ENCODE measurements around the gene HK1. TPM values are rescaled to one million over a fixed set of nuclear protein-coding genes. Genes with fewer than 3 reads are reported as not detected.

Gene HK1
- total RNA-seq, 4 donors from 2014 or later: 130 to 189 (median 142) TPM

DNA sequence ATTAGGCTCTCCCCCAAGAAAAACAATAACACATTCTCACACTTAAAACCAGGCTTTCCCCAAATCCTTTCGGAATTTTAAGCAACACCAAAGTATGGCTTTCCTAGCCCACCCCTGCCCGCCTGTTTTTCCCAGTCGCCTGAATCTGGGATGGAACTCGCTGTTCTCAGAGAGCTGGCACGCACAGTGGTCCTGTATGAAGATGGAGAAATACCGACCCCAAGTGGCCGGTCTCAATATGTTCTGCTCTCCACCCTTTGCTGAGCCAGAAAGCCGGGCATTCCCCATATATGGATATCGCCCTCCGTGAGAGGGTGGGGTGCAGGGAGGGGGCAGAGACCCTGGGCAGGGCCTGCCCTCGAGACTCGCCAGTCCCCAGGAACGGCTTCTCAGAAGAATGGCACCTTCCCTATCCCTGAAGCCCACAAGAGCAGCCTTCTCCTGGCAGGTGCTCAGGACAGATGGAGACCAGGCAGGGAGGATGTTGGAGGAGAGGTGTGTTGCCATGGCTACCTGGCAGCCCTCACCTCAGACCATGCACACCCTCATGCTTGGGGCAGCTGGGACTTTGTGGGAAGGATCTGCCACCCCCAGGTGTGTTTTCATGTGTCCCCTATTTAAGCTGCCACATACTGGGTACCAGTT, 135.0 kb downstream of the HK1 start:
- Histone ChIP-seq H3K9me3 (no peaks in the 10 kb centered on the region), H3K27me3 (no peaks in the 10 kb centered on the region), H3K27ac (peak overlapping the region in 3 of 4 donors; percentile 65 to 94 (median 84)), H3K4me3 (peak overlapping the region in 1 of 4 donors; percentile 58), H3K4me1 (peaks cover 5 to 42% (median 11%) of the 10 kb centered on the region in 3 donors), H3K36me3 (no peaks in the 10 kb centered on the region)
- no peak for DNase-seq
- intact Hi-C loops (cut with DNase I): loop anchor here (5.0 to 10.0 kb wide), 2 partner anchors 94 to 221 kb away; partner anchors contain the start of gene FAM241B
- TF ChIP-seq POLR2A (IDR thresholded peaks at IDR 0.05): no peak
- TF ChIP-seq, protein P1, sequence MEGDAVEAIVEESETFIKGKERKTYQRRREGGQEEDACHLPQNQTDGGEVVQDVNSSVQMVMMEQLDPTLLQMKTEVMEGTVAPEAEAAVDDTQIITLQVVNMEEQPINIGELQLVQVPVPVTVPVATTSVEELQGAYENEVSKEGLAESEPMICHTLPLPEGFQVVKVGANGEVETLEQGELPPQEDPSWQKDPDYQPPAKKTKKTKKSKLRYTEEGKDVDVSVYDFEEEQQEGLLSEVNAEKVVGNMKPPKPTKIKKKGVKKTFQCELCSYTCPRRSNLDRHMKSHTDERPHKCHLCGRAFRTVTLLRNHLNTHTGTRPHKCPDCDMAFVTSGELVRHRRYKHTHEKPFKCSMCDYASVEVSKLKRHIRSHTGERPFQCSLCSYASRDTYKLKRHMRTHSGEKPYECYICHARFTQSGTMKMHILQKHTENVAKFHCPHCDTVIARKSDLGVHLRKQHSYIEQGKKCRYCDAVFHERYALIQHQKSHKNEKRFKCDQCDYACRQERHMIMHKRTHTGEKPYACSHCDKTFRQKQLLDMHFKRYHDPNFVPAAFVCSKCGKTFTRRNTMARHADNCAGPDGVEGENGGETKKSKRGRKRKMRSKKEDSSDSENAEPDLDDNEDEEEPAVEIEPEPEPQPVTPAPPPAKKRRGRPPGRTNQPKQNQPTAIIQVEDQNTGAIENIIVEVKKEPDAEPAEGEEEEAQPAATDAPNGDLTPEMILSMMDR (IDR thresholded peaks at IDR 0.05): peak; percentile 31 to 69 (median 52)
- 8 to 19% methylated on average over 7 to 8 of the region's 13 CpGs for whole genome bisulfite sequencing, 2 donors

DNA sequence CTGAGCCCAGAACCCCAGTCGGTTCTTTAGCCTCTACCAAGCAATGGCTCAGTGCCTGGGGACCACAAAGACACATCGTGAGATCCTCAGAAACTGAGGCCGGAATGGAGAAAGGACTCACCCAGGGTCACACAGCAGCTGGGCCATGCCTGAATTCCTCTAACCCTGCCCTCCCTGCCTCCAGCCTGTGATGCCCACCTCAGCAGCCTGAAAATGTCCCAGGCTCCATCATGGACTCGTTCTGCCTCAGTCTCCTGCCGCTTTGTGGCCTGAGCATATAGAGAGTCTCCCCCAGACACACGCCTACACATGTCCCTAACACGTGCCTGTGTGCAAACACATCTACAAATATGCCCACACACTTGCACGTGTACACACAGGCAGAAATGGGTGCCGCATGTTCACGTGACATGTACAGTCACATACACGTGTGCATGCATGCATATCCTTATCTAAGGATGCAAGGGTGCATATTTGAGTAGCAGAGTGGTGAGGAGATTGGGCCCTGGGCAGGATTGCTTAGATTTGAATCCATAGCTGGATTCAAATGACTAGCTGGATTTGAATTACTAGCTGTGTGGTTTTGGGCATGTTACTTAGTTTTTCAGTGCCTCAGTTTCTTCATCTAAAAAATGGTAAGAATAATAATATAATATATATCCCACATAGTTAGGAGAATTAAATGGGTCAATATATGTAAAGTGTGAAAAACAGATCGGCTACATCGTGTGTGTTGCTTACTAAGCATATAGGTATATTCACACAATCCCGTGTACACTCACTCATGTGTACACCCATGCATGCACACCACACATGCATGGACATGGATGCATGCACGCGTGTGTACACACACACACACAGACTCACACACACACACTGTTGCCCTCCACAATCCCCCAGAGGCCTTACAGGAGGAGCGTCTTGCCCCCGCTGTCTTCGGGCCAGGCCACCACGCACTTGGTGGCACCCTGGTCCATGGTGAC, 136.0 kb downstream of the HK1 start:
- Histone ChIP-seq H3K4me1 (peaks cover 0 to 34% (median 6%) of the 10 kb centered on the region in 3 donors), H3K36me3 (no peaks in the 10 kb centered on the region), H3K27ac (peak overlapping the region in 3 of 4 donors; percentile 65 to 94 (median 84)), H3K9me3 (no peaks in the 10 kb centered on the region), H3K27me3 (no peaks in the 10 kb centered on the region), H3K4me3 (peak overlapping the region in 3 of 4 donors; percentile 23 to 58 (median 34))
- intact Hi-C loops (cut with DNase I): loop anchor here (5.0 to 10.0 kb wide), 3 partner anchors 83 to 220 kb away; partner anchors contain the start of gene FAM241B
- no peak for DNase-seq
- WGBS, 2 donors: 59 to 64% methylated on average over 13 to 14 of the region's 20 CpGs
- TF ChIP-seq, protein P1 (IDR thresholded peaks at IDR 0.05): no peak
- TF ChIP-seq POLR2A (IDR thresholded peaks at IDR 0.05): no peak

DNA sequence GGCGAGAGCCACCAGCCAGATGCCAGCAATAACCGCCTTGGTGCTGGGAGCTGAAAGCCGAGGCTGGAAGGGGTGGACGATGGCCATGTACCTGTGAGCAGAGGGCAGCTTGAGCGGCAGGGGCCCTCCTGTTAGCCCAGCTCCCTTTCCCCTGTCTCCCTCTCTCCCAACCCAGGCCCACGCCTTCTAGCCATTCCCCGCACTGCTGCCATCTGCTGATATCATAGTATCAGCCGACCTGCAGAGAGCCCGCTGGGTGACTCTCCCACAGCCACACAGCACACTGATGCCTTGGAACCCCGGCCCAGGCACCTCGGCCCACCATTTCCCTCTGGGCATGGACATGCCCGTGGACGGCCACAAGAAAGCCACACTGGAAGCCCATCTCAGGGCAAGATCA, 136.8 kb downstream of the HK1 start:
- Histone ChIP-seq H3K27me3 (no peaks in the 10 kb centered on the region), H3K4me1 (peaks cover 0 to 32% (median 5%) of the 10 kb centered on the region in 3 donors), H3K27ac (peak overlapping the region in 3 of 4 donors; percentile 62 to 94 (median 83)), H3K36me3 (no peaks in the 10 kb centered on the region), H3K9me3 (no peaks in the 10 kb centered on the region), H3K4me3 (peak overlapping the region in 3 of 4 donors; percentile 23 to 58 (median 34))
- TF ChIP-seq, protein P1 (IDR thresholded peaks at IDR 0.05): no peak
- TF ChIP-seq POLR2A (IDR thresholded peaks at IDR 0.05): no peak
- intact Hi-C loops (cut with DNase I): loop anchor here (5.0 to 10.0 kb wide), 2 partner anchors 82 to 220 kb away; partner anchors contain the start of gene FAM241B
- WGBS, 2 donors: 72 to 78% methylated on average over 7 to 8 of the region's 13 CpGs
- no peak for DNase-seq

DNA sequence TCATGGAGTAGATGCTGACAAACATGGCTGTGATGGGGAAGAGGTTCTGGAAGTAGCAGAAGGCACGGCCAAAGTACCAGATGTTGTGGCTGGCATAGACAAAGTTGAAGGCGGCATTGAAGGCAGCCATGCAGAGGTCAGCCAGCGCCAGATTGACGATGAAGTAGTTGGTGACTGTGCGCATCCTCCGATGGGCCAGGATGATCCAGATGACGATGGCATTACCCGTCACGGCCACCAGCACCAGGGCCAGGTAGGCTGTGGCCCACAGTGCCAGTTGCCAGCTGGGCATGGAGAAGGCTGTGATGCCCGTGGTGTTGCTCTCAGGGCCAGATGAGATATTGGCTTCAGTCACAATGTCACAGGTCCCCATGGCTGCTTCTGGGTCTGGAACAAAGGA, 137.7 kb downstream of the HK1 start:
- H3K27ac ChIP-seq: peak overlapping the region in 3 of 4 donors; percentile 62 to 94 (median 76)
- intact Hi-C loops (cut with DNase I): loop anchor here (5.0 to 10.0 kb wide), 2 partner anchors 81 to 219 kb away; partner anchors contain the start of gene FAM241B
- TF ChIP-seq POLR2A (IDR thresholded peaks at IDR 0.05): no peak
- TF ChIP-seq, protein P1 (IDR thresholded peaks at IDR 0.05): no peak
- H3K4me1 ChIP-seq: peaks cover 0 to 30% (median 5%) of the 10 kb centered on the region in 3 donors
- H3K4me3 ChIP-seq: peak overlapping the region in 3 of 4 donors; percentile 23 to 58 (median 34)
- H3K27me3 ChIP-seq: no peaks in the 10 kb centered on the region
- no peaks in the 10 kb centered on the region for H3K36me3 ChIP-seq
- H3K9me3 ChIP-seq: no peaks in the 10 kb centered on the region
- DNase-seq: no peak
- 81 to 89% methylated on average over 8 to 10 of the region's 10 CpGs for WGBS, 2 donors
